HTR-8/SVneo (cell line): ENCODE data around the gene SYT15B.
"Not testable (repeated sequence)": the region's sequence is repeated elsewhere in the genome, so short reads cannot be mapped to it uniquely, and the experiment has no call there.

Source experiments
- DNase-seq: peaks from one replicate; pipeline ENCODE4 v3.0.0; 2011; ENCODE audit warnings: low spot score, mixed read lengths; ENCODE audit not compliant: insufficient read length
- FAIRE-seq: peaks from 2 replicates; lab custom pipeline; 2011; peaks lifted over from hg19 to GRCh38; lab: Jason Lieb, UNC

Gene SYT15B

DNA sequence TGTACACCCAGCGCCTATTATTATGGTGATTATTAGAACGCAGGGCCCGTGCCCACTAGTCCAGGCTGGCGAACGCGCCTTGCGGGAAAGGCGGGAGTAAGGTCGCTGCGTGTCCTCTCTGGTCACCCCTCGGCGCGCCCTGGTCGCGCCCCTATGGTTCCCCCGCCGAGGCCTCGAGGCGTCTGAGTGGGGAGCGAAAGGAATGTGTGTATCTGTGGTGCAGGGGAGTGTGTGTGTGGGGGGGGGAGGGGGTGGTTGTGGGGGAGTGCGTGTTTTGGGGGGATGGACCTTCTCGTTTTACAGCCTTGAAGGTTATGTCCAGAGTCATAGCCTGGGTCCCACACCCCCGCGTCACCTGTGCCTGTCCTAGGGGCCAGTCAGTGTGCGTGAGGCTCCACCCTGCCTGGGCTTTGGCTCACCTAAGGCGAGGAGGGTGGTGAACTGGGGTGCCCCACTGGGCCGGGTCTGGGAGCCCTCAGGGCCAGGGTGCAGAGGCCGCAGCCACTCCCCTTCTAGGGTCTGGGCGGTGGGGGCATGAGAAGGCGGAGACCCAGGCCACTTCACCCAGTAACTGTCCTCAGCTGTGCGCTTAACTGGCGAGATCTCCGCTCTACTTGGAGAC, at the start of gene SYT15B:
SYT15B (minus strand) TSS at position 39 of the 622 bp plus-strand sequence. CDS start 952 bp downstream, outside the sequence.
- not testable (repeated sequence) for DNase-seq, FAIRE-seq

DNA sequence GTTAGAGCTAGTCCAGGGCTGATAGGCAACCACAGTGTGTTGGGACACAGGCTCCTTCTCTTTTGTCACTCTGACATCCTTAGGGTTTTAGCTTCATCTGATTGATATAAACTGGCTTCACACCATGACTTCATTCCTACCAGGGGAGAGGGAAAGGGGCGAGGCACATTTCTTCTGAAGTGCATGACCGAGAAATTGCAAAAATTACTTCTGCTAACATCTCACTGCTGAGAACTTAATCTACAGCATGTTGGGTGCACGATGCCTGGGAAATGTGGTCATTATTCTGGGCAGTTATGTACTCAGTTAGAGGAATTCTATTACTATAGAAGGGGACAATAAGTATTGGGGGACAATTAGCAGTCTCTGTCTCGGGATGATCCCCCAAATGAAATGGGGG, 16.2 kb upstream of the SYT15B start:
- not testable (repeated sequence) for DNase-seq, FAIRE-seq

DNA sequence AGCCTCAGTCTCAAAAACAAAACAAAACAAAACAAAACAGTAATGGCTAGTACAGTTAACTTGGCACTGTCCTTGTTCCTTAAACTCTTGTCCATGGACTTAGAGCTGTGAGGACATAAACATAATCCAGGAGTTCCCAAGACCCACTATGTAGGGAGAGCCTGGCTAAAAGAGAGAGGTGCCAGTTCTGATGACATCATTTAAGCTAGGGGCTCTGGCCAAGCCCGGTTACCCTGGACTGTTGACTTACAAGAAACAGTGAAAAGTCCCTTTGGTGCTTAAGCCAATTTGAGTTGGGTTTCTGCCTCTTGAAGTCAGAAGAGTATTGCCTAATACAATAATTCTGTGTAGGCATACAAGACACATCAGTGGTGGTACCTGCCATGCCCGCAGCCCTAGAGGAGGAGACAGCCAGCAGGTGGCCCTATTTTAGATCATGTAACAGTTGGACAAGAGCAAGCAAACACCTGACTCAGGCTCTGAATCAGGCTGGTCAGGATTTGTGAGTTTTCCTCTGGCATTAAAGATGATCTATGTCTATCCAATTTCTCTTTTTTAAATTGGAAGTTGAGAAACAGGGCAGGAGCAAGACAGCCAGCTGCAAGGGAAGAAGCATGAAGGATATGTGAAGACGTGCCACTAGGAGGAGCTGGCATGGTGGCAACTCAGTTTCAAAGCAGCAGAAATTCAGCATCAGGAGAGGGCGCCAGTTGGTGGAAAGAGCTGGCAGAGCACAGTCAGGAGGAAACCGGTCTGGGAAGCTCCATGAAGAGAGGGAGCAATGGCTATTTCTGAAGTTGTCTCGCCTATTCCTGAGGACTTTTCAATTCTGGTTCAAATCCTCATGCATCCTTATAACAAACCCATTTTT, 12.2 kb upstream of the SYT15B start:
- not testable (repeated sequence) for DNase-seq, FAIRE-seq

DNA sequence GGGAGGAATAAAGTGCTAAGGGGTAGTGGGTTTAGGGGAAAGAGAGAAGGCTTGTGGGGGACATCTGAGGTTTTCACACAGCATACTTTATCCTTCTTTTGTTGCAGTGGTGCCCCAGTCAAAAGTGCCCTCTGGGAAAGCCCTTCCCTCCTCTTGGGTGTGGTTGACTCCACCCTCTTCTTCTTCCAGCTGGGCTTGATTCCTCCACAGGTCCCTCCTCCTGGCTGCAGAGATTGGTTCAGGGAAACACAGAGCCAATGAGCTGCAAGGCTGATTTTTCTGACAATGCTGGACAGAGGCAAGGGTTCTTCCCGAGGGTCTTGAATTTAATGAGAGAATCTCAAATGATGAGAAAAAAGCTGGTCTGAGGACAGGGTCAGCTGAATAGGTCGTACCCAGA, 7.4 kb upstream of the SYT15B start:
- FAIRE-seq, DNase-seq: not testable (repeated sequence)

DNA sequence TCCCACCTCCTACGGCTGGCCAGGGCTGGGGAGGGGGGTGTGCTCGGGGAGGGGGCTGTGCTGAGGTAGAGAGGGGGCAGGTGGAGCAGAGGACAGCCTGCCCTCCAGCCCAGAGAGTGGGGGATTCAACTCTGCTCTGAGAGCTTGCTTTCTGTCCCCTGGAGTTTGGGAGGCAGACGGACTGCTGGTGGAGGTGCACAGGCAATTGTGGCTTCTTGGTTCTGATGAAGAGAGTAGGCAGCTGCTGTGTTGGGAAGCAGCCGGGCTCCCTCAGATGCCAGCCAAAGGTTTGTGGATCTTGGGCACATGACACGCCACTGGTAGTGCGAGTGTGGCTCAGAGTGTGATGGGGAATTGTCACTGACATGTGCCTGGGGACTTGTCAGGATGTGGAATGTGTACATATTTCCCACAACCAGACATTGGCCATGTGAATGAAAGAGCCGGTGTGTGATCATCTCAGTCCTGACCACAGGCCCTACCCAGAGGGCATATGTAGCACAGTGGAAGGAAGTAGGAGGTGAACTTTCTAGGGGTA, 5.3 kb upstream of the SYT15B start:
- not testable (repeated sequence) for DNase-seq, FAIRE-seq

DNA sequence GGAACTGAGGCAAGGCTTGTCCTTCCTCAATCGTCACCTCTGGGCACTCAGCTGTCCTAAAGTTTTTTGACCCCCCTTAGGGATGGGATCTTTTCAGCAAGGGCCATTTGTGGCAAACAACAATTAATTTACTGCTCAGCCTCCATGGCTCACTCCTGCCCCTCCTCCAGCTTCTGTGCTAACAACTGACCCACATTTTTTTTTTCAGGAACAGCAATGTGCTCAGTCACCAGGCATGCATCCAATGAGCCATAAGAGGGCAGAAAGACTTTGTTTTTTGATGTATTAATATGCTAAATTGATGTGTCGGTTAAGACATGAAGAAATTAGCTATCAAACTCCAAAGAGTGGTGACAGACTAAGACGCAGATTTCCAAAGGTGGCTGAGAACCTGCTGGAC, 4.7 kb upstream of the SYT15B start:
- FAIRE-seq, DNase-seq: not testable (repeated sequence)

DNA sequence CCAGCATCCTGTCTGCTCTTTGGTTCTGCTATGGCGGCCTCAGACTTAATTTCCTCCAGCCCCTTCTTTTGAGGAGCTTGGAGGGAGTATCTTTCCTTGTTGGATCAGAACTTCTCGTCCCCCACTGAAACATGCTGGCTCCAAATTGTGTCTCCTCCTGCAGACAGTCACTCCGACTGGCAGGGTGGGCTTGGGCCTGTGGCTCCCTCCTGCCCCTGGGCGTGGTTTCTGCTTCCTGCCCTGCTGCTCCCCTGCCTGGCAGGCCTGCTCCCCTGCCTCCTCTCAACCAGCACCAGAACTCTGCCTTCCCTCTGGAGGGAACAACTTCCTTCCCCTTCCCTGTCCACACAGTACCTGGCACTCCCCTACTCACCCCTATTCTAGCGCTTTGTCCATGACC, 3.8 kb upstream of the SYT15B start:
- not testable (repeated sequence) for DNase-seq, FAIRE-seq

DNA sequence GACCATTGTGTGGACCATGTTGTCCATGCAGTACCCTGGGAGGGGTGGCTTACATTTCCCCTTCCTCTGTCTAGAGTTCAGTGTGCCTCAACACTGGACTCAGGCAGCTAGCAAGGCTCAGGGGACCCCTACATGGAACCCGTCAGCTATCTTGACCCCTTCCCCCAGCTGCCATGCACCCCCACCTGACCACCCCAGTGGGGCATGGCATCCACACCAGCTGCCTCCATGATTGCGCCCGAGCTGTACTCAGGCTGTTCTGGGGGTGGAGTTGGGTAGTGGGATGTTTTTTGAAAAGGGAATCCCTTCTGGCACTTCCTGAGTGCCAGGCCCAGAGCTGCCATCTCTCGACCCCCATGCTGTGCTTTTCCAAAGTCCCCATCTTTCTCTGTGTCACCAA, 1.8 kb upstream of the SYT15B start:
- not testable (repeated sequence) for FAIRE-seq, DNase-seq

DNA sequence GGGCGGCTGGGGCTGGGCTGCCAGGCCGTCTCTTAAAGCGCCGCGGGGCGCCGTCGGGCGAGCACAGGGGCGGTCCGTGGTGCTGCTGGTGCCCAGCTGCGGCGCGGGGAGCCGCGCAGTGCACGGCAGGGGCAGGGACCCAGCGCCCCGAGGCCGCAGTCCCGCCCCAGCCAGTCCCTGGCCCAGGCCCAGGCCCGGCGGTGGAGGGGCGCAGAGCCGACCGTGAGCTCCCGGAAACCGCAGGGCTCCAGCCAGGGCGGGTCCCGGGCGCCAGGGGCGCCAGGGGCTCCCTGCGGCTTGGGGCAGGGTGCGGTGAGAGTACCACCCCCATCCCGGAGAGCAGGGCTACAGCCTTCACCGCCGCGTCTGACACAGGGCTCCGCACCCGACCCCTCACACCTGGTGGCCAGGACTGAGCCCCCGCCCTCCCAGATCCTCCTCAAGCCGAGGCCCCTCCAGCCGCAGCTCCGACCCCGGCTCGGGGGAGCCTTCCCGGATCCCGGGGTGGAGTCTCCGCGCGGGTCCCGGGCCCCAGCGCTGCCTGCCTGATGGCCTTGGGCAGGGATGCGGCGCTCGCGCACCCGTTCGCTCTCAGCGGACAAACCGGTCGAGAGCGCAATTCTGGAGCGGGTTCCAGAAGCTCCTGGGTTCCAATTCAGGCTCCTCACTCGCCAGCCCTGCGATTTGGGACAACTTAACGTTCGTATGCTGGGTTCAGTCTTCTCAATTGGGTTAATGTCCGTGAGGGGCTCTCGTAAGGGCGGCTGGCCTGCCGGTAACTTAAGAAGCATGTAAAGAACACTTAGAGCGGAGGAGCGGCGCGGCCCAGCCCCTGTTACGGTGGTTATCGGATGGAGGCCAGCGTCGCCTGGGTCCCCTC, 478 bp downstream of the SYT15B start:
- not testable (repeated sequence) for FAIRE-seq, DNase-seq

DNA sequence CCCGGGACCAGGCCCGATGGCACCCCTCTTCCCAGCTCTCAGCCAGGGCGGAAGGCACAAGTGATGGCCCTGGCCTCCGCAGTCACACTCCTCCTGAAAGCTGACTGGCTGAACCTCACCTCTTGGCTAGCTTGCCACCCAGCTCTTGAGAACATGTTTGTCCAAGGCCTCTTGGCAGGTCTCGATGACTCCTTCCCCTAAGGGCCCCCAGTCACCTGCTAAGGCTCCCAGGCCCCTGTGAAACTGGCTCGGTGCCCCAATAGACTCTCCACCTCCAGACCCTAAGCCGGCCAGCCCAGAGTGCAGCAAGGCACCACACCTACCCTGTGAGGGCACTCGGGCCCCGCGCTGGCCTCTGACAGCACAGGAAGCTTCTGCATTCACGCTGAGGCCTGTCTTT, 4.5 kb downstream of the SYT15B start:
- DNase-seq, result not testable (repeated sequence)

DNA sequence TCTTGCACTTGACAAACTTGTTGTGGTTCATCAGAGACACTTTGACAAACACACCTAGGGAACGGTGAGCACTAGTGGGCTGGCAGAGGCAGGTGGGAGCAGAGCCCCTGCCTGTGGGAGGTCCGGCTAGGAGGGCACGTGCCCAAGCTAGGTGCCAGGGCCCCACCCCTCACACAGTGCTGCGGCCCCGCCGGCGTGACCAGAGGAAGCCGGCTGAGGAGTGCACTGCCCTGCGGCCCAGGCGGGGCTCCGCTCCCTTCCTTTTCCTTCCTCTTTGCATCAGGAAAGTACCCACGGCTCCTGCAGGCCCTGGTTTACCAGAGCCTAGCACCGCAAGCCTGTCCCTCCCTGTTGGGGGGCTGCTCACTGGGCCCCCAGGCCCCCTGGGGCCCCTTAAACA, 7.2 kb downstream of the SYT15B start:
- not testable (repeated sequence) for FAIRE-seq, DNase-seq

More for the DNA sequence above, 4.5 kb downstream of the SYT15B start:
- not testable (repeated sequence) for FAIRE-seq

DNA sequence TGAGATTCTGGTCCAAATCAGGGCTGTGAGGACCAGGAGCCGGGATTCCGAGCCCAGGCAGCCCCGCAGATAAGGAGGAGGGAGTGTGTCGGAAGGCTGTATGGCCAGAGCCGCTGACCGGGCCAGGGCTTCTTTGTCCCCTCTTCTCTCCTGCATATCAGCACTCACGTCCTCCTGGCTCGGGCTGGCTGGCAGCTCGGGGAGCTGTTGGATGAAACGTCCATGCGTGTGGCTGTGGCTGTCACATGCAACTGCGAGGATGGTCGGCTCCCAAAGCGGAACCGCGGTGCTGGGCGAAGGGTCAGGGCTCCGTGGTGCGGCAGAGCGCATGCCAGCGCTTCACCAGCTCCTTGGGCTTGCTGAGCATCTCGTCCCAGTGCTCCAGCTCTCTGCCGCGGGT, 9.5 kb downstream of the SYT15B start:
- not testable (repeated sequence) for DNase-seq, FAIRE-seq

DNA sequence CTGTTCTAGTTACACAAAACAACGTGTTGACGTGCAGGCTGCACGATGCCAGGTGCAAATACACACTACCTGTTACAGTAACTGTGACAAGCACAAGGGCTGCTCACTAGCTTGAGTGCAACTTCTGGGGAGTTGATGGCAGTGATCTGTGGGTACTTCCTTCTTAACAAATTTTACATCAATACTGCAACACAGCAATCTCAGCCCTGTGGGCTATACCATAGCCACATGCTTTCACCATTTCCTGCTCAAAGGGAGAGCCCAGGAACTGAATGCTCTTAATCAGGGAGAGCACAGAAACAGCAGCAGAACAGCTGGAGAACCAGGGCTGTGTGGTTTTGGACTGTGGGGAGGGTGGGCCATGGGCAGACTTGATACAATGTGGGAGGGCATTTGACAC, 10.2 kb downstream of the SYT15B start:
- not testable (repeated sequence) for DNase-seq, FAIRE-seq

DNA sequence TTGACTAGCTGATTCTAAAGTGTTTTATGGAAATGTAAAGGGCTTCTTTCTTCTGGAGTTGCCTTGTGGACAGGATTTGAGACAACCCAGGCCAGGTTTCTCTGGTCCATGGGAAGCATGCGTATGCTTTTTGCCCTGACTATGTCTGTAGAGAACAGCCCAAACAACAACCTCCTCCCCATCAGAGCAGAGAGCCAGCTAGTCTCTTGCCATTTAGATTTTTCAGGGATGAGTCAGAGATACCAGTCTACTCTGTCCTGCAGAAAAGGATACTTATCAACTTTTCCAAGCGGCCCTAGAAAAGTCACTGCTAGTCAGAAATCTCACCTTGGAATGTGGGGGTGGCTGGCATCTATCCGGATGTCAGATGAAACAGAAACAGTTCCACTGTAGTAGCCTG, 11.6 kb downstream of the SYT15B start:
- not testable (repeated sequence) for FAIRE-seq, DNase-seq

DNA sequence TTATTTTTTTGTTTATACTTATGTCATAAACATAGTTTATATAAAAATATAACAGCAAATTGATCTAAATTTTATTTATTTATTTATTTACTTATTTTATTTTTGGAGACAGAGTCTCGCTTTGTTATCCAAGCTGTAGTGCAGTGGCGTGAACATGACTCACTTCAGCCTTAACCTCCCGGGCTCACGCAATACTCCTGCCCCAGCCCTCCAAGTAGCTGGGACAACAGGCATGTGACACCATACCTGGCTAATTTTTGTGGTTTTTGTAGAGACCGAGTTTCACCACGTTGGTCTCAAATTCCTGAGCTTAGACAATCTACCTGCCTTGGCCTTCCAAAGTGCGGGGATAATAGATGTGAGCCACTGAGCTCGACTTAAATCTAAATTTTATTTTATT, 13.0 kb downstream of the SYT15B start:
- FAIRE-seq, DNase-seq: not testable (repeated sequence)

DNA sequence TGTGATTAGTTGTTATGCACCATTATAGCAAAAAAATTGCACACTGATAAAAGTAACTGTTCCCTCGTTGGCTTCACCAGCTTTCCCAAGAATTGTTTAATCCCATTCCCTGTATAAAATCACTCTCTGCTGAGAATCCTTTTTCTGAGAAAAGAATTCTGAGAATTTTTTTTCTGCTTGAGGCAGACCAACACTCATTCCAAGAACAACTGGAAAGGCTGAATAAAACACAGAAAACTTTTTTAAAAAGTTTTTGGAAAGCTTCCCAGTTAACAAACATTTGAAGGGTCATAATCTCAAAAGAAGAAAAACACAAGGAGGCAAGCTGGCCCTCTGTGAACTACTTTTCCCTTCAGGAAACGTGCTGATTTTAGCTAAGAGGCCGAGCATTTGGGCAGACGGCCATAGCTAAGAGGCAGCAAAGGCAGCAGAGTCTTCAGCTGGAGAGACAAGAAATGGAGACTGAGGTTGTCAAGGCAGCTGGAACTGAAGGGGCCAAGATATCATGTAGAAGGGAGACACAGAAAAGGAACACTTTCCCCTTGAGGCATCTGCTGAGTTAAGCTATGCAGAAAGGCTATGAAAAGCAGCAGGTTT, 16.5 kb downstream of the SYT15B start:
- not testable (repeated sequence) for DNase-seq, FAIRE-seq

DNA sequence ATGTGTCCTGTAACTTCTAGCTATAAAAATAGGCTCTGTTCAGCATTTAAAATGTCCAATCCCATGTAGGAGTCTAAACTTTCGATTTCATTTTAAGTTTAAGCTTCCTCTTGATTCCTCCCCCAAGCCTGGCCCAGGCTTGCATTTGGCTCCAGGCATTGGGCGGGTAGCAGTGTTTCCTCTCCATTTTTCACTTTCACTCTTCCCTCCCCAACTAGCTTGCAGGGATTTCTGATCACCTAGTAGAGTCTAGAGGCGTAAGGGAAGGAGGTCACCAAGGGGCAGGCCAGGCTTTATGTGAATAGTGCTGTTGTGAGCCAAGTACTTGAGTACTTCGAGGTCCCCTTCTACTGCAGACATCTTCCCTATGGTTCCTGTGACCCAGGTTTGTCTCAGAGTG, 18.5 kb downstream of the SYT15B start:
- DNase-seq, FAIRE-seq: not testable (repeated sequence)

DNA sequence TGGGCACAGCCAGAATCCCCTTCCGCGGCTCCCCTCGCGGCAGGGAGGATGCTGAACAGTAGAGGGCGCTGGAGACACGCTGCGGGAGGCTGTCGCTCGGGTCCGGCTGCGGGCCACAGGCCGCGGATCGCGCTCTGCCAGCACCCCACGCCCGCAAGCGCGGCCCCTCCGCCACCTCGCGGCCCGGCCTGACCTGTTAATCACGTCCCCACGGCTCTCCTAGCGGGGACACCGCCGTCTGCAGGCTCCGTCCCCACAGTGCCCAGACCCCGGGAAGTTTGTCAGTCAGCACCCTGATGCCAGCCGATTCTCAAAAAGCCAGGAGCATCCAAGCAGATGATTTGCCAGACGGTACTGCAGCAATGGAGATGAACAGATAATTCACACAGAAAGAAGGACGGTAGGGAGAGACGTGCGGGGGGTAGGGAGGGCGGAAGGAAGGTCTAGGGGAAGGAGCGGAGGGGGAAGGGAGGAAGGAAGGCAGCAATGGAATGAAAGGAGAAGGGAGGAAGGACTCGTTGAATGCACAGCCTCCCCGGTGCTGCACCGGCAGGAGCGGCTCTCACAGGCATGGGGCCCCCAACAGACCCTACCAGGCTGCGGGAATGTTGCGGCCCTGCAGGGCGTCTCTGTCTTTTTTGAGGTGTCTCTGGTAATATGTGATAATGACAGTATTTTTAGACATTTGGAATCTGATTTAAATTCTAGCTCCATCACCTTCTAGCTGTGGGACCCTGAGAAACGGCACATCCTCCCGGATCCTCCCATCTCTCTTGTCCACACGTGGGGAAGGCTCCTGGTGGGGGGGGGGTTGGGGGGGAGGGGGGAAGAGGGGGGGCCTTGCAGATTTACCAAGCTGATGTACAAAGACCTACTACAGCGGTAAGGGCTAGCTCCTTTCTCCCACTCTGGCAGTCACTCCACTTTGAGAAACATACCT, 19.5 kb downstream of the SYT15B start:
- not testable (repeated sequence) for FAIRE-seq, DNase-seq
